Mucosa of stomach (tissue), 1 donor: ENCODE measurements around the gene CACNA2D2.

Experiments
- H3K27me3 ChIP-seq: one replicate; pipeline ENCODE4 v1.7.0; 2013; ENCODE audit warnings: mild to moderate bottlenecking, low read length; ENCODE audit not compliant: control insufficient read depth, insufficient read depth
- H3K36me3 ChIP-seq: one replicate; pipeline ENCODE4 v1.7.0; 2013; ENCODE audit warnings: low read length; ENCODE audit not compliant: control insufficient read depth, insufficient read depth
- H3K4me1 ChIP-seq: one replicate; pipeline ENCODE4 v1.7.0; 2013; ENCODE audit warnings: mild to moderate bottlenecking, low read length; ENCODE audit not compliant: control insufficient read depth, insufficient read depth
- H3K4me3 ChIP-seq: one replicate; pipeline ENCODE4 v1.7.0; 2013; ENCODE audit warnings: low read length
- H3K9ac ChIP-seq: one replicate; pipeline ENCODE4 v1.7.0; 2013; ENCODE audit warnings: mild to moderate bottlenecking, low read length, moderate library complexity
- H3K9me3 ChIP-seq: one replicate; pipeline ENCODE4 v1.7.0; 2013; ENCODE audit warnings: mild to moderate bottlenecking, low read length, moderate library complexity; ENCODE audit not compliant: control insufficient read depth
- donor health status: Pancreatic carcinoma.

Gene CACNA2D2

DNA sequence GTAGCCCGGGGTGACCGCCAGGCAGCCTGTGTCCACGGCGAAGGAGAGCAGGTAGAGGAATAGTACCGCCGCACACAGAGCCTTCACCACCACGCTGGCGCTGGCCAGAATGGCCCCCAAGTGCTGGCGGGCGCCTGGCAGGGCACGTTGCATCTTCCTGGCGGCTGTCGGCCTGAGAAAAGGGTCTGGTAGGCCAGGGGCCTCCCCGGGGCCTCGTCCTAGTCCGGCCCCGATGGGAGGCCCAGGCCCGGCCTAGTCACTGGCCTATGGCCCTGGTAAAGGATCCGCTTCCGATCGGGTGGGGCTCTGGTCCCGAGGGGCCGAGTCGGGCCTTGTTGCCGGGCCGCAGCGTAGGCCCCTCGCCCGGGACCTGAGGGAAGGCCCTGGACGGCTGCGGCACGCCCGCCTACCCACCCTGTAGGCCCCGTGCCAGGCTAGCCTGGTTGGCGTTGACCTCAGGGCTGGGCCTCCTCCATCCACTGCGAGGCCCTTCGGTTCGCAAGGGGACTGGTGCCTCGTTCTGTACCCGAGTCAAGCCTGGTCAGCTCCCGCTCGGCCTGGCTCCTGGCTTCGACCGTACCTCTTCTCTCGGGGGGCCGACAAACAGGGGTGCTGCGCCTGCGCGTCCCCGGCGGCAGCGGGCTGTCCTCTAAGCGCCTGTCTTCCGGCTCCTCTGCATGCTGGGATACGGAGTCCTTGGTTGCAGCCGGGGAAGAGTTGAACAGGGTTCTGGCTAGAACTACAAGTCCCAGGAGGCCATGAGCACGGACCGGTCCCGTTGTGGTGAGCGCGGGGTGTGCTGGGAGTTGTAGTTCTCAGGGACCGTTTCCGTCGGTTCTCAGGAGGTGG lies 144.3 kb downstream of the CACNA2D2 start, which contains the start of gene TMEM115:
Gene TMEM115 (minus strand): TSS at position 611 of the 849 bp plus-strand sequence. CDS start 458 bp downstream, at position 153.
- Histone ChIP-seq H3K27me3 (no peaks in the 10 kb centered on the region), H3K9me3 (no peaks in the 10 kb centered on the region), H3K9ac (peak within 1 kb of the TSS; percentile 91), H3K4me3 (peak within 1 kb of the TSS; percentile 85), H3K36me3 (peaks cover 5% of the 10 kb centered on the region), H3K4me1 (peaks cover 36% of the 10 kb centered on the region)

DNA sequence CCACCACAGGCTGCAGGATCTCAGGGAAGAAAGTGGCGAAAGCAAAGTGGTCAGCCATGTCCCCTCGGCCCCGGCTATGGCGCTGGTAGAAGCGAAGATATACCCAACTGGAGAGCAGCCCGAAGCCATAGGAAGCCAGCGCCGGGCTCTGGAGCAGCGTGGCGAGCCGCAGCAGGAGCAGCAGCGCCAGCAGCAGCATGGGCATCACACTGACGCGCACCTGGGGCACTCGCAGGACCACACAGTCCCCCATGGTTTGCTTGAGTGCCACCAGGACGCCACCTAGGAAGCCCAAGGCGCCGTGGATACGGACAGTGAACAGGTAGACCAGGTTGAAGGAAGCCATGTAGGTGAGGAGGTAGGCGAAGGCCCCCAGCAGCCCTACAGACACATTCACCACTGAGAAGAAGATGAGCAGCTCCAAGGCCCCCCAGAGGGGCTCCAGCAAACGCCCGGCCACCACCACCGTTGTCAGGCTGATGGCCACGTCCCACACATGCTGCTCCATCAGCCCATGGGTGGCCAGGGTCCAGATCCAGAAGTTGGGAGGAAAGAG lies 145.0 kb downstream of the CACNA2D2 start:
- no peaks in the 10 kb centered on the region for H3K27me3 ChIP-seq
- H3K4me1 ChIP-seq, result peaks cover 35% of the 10 kb centered on the region
- H3K36me3 ChIP-seq, result peaks cover 5% of the 10 kb centered on the region
- peak overlapping the region; percentile 91 for H3K9ac ChIP-seq
- peak overlapping the region; percentile 85 for H3K4me3 ChIP-seq
- H3K9me3 ChIP-seq, result no peaks in the 10 kb centered on the region

DNA sequence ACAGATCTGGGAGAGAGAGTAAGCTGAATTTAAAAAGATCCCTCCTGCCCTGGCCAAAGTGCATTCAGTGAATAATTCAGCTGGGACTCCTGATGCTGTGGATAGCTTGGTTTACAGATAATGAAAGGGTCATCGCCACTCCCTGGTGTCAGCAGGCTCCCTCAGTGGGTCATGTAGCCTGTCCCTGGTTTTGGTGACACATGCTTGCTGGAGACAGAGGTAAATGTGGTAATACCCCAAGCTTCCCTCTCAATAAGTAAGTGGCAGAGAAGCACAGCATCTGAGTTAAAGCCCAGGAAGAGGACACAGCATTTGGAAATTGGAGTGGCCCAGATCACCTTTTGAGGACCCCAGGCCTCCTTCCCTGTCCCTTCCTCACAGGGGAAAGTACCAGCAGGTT lies 146.0 kb downstream of the CACNA2D2 start:
- H3K27me3 ChIP-seq, result no peaks in the 10 kb centered on the region
- H3K9ac ChIP-seq, result peak overlapping the region; percentile 91
- H3K4me3 ChIP-seq, result peak overlapping the region; percentile 85
- peaks cover 41% of the 10 kb centered on the region for H3K4me1 ChIP-seq
- H3K9me3 ChIP-seq, result no peaks in the 10 kb centered on the region
- peaks cover 5% of the 10 kb centered on the region for H3K36me3 ChIP-seq

DNA sequence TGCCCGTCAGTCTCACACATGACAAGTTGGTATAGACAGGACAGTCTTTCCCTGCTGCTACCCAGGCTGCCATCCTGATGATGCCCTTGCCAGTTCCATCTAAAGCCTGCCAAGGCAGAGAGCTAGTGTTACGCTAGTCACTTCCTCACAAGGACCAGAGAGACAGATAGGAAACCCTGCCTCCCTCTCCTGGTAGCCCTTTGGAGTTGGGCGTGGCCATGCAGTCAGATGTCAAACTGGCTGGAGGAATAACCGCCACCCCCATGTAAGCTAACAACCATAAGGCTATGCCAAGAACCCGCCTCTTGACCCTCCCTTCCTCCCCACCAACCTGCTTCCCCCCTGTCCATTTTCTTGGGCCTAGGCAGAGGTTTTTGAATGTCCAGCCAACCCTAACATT lies 146.9 kb downstream of the CACNA2D2 start:
- H3K9ac ChIP-seq, result peak overlapping the region; percentile 91
- H3K4me3 ChIP-seq, result peak overlapping the region; percentile 27
- H3K9me3 ChIP-seq, result no peaks in the 10 kb centered on the region
- peaks cover 5% of the 10 kb centered on the region for H3K36me3 ChIP-seq
- H3K27me3 ChIP-seq, result no peaks in the 10 kb centered on the region
- H3K4me1 ChIP-seq, result peaks cover 46% of the 10 kb centered on the region

DNA sequence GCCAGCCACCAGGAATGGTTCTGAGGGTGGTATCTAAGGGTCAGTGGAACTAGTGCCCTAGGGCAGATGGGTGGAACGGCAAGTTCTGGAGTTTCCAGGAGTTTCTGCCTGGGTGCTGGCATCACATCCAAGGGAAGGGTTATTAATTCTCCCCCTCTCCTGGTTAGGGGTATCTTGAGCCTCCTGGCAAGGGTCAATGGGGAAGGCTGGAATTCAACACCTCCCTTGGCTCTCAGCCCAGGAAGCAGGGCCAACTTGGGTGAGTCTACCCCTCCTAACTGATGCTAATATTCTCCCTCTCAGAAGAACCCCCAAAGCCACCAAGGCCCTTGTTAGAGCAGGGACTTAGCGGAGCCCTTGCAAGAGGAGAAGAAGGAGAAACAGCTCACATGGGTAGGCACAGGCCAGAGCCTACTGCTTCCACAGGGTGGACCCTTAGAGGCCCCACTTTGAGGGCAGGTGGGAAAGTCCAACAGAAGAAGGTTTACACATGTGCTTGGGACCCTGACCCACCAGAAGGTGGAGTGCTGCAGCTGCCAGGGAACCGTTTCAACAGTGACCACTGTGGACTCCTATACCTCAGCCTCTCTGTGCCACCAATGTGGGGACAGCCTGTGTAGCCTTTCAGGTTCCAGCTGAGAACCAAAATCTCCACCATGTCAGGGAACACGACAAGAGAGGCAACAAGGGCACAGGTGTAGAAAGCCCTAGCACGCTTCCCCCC lies 147.4 kb downstream of the CACNA2D2 start:
- Histone ChIP-seq H3K36me3 (peaks cover 5% of the 10 kb centered on the region), H3K4me1 (peaks cover 52% of the 10 kb centered on the region), H3K4me3 (peak overlapping the region; percentile 27), H3K9me3 (no peaks in the 10 kb centered on the region), H3K9ac (peak overlapping the region; percentile 91), H3K27me3 (no peaks in the 10 kb centered on the region)

DNA sequence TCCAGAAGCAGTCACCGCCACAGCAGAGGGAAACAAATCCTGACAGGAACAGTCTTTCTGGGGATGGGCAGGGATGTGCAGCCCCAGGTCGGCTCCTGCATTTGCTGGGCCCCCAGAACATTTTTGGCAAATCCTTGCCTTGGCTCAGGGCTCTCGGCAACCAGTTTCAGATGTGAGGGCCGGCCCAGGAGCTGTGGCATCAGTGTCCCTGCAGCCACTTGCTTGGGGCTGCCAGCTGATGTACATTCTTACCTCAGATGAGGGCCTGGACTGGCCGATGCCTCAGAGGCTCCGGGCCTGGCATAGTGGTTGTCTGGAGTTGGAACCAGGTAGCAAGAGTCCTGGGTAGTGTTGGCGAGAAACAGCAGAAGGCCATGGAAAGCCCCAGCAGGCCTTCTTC lies 148.6 kb downstream of the CACNA2D2 start:
- no peaks in the 10 kb centered on the region for H3K27me3 ChIP-seq
- H3K4me3 ChIP-seq, result no peak overlapping the region
- no peaks in the 10 kb centered on the region for H3K9me3 ChIP-seq
- no peak overlapping the region for H3K9ac ChIP-seq
- peaks cover 5% of the 10 kb centered on the region for H3K36me3 ChIP-seq
- H3K4me1 ChIP-seq, result peaks cover 59% of the 10 kb centered on the region

DNA sequence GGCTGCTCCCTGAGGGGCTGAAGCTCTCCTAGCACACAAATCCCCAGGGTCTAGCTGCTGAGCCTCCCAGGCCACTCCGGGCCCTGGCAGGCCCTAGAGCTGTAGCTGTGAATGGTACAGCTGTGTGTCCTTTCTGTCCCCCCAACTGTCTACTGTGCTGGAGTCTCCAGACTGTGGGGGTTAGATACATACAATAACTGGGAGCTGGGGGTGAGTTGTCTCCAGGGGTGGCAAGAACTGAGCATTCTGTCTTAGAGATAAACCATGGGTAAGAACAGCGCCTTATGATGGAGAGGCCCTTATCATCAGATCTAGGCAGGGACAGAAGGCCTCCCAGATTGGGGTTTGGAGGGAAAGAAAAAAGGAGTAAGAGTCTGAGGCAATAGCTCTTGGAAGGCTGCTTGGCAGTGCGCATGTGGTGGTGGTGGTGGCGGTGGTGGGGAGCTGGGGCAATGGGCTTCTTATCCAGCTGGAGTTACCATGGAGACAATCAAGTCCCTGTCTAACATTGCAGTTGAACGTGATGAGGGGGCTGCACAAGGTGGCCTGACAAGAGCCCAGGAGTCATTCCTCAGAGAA lies 149.2 kb downstream of the CACNA2D2 start:
- H3K4me3 ChIP-seq, result no peak overlapping the region
- H3K4me1 ChIP-seq, result peaks cover 64% of the 10 kb centered on the region
- H3K9me3 ChIP-seq, result no peaks in the 10 kb centered on the region
- H3K9ac ChIP-seq, result no peak overlapping the region
- no peaks in the 10 kb centered on the region for H3K27me3 ChIP-seq
- H3K36me3 ChIP-seq, result peaks cover 5% of the 10 kb centered on the region

DNA sequence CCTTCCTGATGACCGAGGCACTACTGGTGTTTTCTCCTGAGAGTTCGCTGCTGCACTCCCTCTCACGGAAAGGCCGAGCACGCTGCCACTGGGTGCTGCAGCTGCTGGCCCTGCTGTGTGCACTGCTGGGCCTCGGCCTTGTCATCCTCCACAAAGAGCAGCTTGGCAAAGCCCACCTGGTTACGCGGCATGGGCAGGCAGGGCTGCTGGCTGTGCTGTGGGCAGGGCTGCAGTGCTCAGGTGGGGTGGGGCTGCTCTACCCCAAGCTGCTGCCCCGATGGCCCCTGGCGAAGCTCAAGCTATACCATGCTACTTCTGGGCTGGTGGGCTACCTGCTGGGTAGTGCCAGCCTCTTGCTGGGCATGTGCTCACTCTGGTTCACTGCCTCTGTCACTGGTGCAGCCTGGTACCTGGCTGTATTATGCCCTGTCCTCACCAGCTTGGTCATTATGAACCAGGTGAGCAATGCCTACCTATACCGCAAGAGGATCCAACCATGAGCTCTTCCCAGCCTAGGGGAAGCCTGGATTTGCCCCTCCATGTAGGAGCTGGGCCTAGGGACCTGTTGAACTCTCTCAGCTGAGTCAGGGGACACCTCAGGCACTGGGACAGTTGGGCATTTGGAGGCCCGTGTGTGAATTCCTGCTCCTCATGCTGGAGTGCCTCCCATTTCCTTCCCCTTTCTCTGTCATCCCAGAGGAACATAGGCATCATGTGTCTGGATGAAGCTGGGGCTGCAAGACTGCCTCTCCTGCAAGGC lies 150.0 kb downstream of the CACNA2D2 start:
- no peaks in the 10 kb centered on the region for H3K9me3 ChIP-seq
- H3K36me3 ChIP-seq, result peaks cover 8% of the 10 kb centered on the region
- H3K9ac ChIP-seq, result no peak overlapping the region
- H3K4me1 ChIP-seq, result peaks cover 62% of the 10 kb centered on the region
- no peak overlapping the region for H3K4me3 ChIP-seq
- no peaks in the 10 kb centered on the region for H3K27me3 ChIP-seq

DNA sequence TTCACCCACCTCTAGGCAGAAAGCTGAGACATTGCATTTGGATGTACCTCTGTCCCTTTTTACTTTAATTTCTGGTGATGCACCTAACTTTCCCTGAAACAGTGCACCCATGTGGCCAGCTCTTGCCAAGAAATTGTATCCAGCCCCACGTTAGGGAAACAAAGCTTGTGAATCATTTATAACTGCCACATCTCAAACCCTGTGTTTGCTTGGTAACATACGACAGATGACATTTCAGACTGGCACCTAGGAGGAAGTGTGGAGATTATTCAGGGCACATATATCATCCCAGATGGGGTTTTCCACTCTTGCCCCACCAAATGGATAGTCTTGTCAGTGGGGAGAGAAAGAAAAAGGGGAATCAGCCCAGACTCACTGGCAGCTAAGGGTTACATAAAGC lies 150.7 kb downstream of the CACNA2D2 start:
- Histone ChIP-seq H3K9ac (no peak overlapping the region), H3K4me1 (peaks cover 55% of the 10 kb centered on the region), H3K9me3 (no peaks in the 10 kb centered on the region), H3K4me3 (no peak overlapping the region), H3K27me3 (no peaks in the 10 kb centered on the region), H3K36me3 (peaks cover 11% of the 10 kb centered on the region)

DNA sequence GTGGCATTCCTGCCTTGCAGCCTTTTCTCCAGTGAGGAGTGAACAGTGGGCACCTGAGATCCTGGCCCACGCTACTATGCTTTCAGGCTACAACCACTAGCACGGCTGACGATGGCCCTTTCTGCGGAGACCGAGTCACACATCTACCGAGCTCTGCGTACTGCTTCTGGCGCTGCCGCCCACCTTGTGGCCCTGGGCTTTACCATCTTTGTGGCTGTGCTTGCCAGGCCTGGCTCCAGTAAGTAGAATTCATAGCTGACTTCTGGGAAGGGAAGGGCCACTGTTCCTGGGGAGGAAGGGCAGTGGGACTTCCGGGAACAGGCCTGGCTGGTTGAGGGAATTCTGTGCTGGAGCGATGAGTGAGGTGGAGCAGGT lies 152.1 kb downstream of the CACNA2D2 start:
- peak overlapping the region; percentile 91 for H3K4me3 ChIP-seq
- peak overlapping the region; percentile 77 for H3K9ac ChIP-seq
- peaks cover 8% of the 10 kb centered on the region for H3K36me3 ChIP-seq
- H3K27me3 ChIP-seq, result no peaks in the 10 kb centered on the region
- peaks cover 47% of the 10 kb centered on the region for H3K4me1 ChIP-seq
- no peaks in the 10 kb centered on the region for H3K9me3 ChIP-seq

DNA sequence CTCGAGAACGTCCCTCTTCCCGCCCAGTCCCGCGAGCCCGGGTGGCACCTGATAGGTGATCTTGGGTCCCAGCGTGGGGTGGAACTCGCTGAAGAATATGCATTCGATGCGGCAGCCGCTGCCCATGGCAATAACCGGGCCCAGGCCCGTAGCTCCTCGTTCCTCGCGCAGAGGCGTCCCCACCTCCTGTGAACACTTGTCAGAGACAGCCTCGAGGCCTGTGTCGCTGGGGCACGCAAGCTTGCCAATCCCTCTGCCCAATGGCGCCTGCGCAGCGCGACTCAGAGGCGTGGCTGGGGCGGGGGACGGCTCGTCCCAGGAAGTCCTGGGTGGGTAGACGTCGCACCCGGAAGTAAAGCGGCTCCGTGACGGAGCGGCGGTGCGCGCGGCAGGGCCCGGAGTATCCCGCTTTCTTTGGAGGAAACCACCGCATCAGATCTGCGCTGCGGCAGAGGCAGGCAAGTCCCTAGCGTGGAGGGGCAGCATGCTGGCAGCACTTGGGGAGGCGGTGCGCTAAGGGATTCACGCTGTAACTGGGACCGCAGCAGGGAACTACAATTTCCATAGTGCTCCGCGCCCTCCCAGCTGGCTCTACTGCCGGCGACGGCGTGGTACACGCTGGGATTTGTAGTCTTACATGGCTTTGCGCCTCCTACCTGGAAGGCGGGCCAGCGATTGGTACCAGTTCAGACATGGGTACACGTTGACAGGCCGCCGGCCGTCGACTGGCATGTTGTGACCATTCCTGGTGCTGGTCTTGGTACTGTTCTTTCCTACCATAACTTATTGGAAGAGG lies 152.7 kb downstream of the CACNA2D2 start, which contains the start of the genes CYB561D2 and NPRL2:
Gene CYB561D2 (plus strand): TSS at position 336 of the 796 bp plus-strand sequence. CDS start 572 bp downstream, outside the sequence.
Gene NPRL2 (minus strand): TSS at position 249 of the 796 bp plus-strand sequence. CDS start 123 bp downstream, at position 126.
- Histone ChIP-seq H3K4me1 (peaks cover 44% of the 10 kb centered on the region), H3K9ac (peak within 1 kb of the TSS; percentile 77), H3K36me3 (peaks cover 8% of the 10 kb centered on the region), H3K9me3 (no peaks in the 10 kb centered on the region), H3K4me3 (peak within 1 kb of the TSS; percentile 91), H3K27me3 (no peaks in the 10 kb centered on the region)
